ENCODE data around the gene PGAP1. TPM values are rescaled to one million over a fixed set of nuclear protein-coding genes. Genes with fewer than 3 reads are reported as not detected.
A peak's percentile ranks its signal among the peaks of the same experiment; 100 is the strongest.

The PGAP1 gene
- total RNA-seq, 1 experiment from 2014 or later: 29.4 TPM

GRCh38 chr2:196798980-196799379 lies 127.5 kb downstream of the PGAP1 start:
- ChIA-PET POLR2A (interaction anchor here (0.6 to 1.3 kb wide), 6 partner anchors 9 to 241 kb away, joined by 3 to 7 read pairs (median 3); partner anchors contain the start of gene C2orf66), CTCF (interaction anchor here (1.2 to 1.7 kb wide), 2 partner anchors 48 to 370 kb away, joined by 4 to 7 read pairs; no protein-coding TSS in a partner anchor)
- no peak for ATAC-seq
- Mint-ChIP-seq H3K27me3 (ENCODE audit: low read depth) (peaks cover 27% of the 10 kb centered on the region), H3K9me3 (no peaks in the 10 kb centered on the region), H3K27ac (peak overlapping the region; percentile 13; the same call in 1 of the 2 replicates), H3K4me3 (peak overlapping the region; percentile 91), H3K36me3 (peaks cover 21% of the 10 kb centered on the region), H3K4me1 (0 out of 2 replicates have a peak, but pooled peaks cover 2% of the 10 kb centered on the region)
- TF ChIP-seq SMAD3 (CRISPR knock-in tag; IDR thresholded peaks at IDR 0.05; ENCODE audit: borderline replicate concordance) (no peak), ESRRA (CRISPR knock-in tag; IDR thresholded peaks at IDR 0.05; ENCODE audit: borderline replicate concordance) (no peak), ZNF396 (CRISPR knock-in tag; IDR thresholded peaks at IDR 0.05; ENCODE audit: borderline replicate concordance) (no peak), SP1 (CRISPR knock-in tag; conservative IDR thresholded peaks at IDR 0.05) (no peak)
- DNase-seq (ENCODE audit: low spot score): no peak

- Mint-ChIP-seq H3K27ac (no peak overlapping the region), H3K27me3 (ENCODE audit: low read depth) (no peaks in the 10 kb centered on the region), H3K4me3 (no peak overlapping the region), H3K4me1 (no peaks in the 10 kb centered on the region), H3K9me3 (no peaks in the 10 kb centered on the region), H3K36me3 (peaks cover 57% of the 10 kb centered on the region)
- POLR2A ChIA-PET: no interaction called here
- no peak for ATAC-seq
- TF ChIP-seq FOXJ3 (CRISPR knock-in tag; IDR thresholded peaks at IDR 0.05; ENCODE audit: borderline replicate concordance) (no peak), GRHL2 (CRISPR knock-in tag; IDR thresholded peaks at IDR 0.05; ENCODE audit: insufficient replicate concordance, severe bottlenecking) (no peak), RORB (CRISPR knock-in tag; IDR thresholded peaks at IDR 0.05) (no peak), SMAD4 (CRISPR knock-in tag; IDR thresholded peaks at IDR 0.05) (no peak)
- CTCF ChIA-PET: no interaction called here
- no peak for DNase-seq (ENCODE audit: low spot score)
Measured at GRCh38 chr2:196792865-196793264, 133.6 kb downstream of the PGAP1 start.

GRCh38 chr2:196783431-196784094 lies 142.9 kb downstream of the PGAP1 start:
- H3K4me1 Mint-ChIP-seq: peaks cover 7% of the 10 kb centered on the region
- H3K4me3 Mint-ChIP-seq: no peak overlapping the region
- no peak for DNase-seq (ENCODE audit: low spot score)
- POLR2A ChIA-PET: no interaction called here
- no peak for TF ChIP-seq TEAD4 (CRISPR knock-in tag; IDR thresholded peaks at IDR 0.05)
- TF ChIP-seq PRRX2 (CRISPR knock-in tag; IDR thresholded peaks at IDR 0.05): no peak
- TF ChIP-seq, protein P1, sequence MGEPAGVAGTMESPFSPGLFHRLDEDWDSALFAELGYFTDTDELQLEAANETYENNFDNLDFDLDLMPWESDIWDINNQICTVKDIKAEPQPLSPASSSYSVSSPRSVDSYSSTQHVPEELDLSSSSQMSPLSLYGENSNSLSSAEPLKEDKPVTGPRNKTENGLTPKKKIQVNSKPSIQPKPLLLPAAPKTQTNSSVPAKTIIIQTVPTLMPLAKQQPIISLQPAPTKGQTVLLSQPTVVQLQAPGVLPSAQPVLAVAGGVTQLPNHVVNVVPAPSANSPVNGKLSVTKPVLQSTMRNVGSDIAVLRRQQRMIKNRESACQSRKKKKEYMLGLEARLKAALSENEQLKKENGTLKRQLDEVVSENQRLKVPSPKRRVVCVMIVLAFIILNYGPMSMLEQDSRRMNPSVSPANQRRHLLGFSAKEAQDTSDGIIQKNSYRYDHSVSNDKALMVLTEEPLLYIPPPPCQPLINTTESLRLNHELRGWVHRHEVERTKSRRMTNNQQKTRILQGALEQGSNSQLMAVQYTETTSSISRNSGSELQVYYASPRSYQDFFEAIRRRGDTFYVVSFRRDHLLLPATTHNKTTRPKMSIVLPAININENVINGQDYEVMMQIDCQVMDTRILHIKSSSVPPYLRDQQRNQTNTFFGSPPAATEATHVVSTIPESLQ (CRISPR knock-in tag; IDR thresholded peaks at IDR 0.05): no peak
- TF ChIP-seq, protein P2, sequence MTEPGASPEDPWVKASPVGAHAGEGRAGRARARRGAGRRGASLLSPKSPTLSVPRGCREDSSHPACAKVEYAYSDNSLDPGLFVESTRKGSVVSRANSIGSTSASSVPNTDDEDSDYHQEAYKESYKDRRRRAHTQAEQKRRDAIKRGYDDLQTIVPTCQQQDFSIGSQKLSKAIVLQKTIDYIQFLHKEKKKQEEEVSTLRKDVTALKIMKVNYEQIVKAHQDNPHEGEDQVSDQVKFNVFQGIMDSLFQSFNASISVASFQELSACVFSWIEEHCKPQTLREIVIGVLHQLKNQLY (CRISPR knock-in tag; IDR thresholded peaks at IDR 0.05): no peak
- no peak for TF ChIP-seq CREM (CRISPR knock-in tag; IDR thresholded peaks at IDR 0.05)
- TF ChIP-seq USF2 (CRISPR knock-in tag; IDR thresholded peaks at IDR 0.05): no peak
- no peaks in the 10 kb centered on the region for H3K27me3 Mint-ChIP-seq (ENCODE audit: low read depth)
- H3K36me3 Mint-ChIP-seq: peaks cover 48% of the 10 kb centered on the region
- peak overlapping the region; percentile 45 for H3K27ac Mint-ChIP-seq
- CTCF ChIA-PET: no interaction called here
- ATAC-seq: no peak
- no peaks in the 10 kb centered on the region for H3K9me3 Mint-ChIP-seq

Other genes with a start within 250 kb of the PGAP1 start
- 43.3 to 54.7 TPM (median 49.2 TPM) in 3 replicates for gene GTF3C3, start 127.0 kb downstream of the PGAP1 start, total RNA-seq (2021)
- gene C2orf66, start 117.4 kb downstream of the PGAP1 start, total RNA-seq (2021): not detected in 3 replicates

Measured in WTC11 (cell line).